CD14-positive monocyte (primary cell): ENCODE measurements around the gene TCP11. TPM values are rescaled to one million over a fixed set of nuclear protein-coding genes. Genes with fewer than 3 reads are reported as not detected.

Experiments used
- DNase-seq, 3 donors: peaks; one replicate each; pipeline ENCODE4 v3.0.0-alpha.2; 2011 to 2022
- H2AFZ ChIP-seq: 2 replicates; pipeline ENCODE4 v1.6.0; 2012; ENCODE audit warnings: mild to moderate bottlenecking, low read depth, low read length, inconsistent platforms; ENCODE audit not compliant: insufficient read depth, poor library complexity, severe bottlenecking
- H3K27ac ChIP-seq, 2 donors: 1 replicate in 1 of 2; 2 replicates in 1 of 2; pipeline ENCODE4 v1.5.1; 2012 to 2013; ENCODE audit warnings: low read length in 2 of 2, control low read depth in 1 of 2, inconsistent platforms in 1 of 2, low read depth in 1 of 2, mild to moderate bottlenecking in 1 of 2
- H3K27me3 ChIP-seq, 2 donors: one replicate each; pipeline versions ENCODE4 v1.6.0 to v1.6.1; 2011 to 2013; ENCODE audit warnings: low read length in 2 of 2; ENCODE audit not compliant: control insufficient read depth in 2 of 2, insufficient read depth in 2 of 2
- H3K36me3 ChIP-seq, 2 donors: replicated peaks in 1 of 2; 1 replicate in 1 of 2; 2 replicates in 1 of 2; pipeline versions ENCODE4 v1.5.1 to v1.6.1; 2012 to 2013; ENCODE audit warnings: low read length in 2 of 2, control low read depth in 1 of 2, inconsistent platforms in 1 of 2, mild to moderate bottlenecking in 1 of 2; ENCODE audit not compliant: insufficient read depth in 2 of 2, control insufficient read depth in 1 of 2
- H3K4me1 ChIP-seq, 2 donors: 1 replicate in 1 of 2; 2 replicates in 1 of 2; pipeline versions ENCODE4 v1.5.1 to v1.6.1; 2012 to 2013; ENCODE audit warnings: low read length in 2 of 2, control low read depth in 1 of 2, inconsistent platforms in 1 of 2, mild to moderate bottlenecking in 1 of 2, moderate library complexity in 1 of 2; ENCODE audit not compliant: insufficient read depth in 2 of 2, control insufficient read depth in 1 of 2
- H3K4me2 ChIP-seq: replicated peaks from 2 replicates; pipeline ENCODE3; 2012; ENCODE audit warnings: low read length, moderate library complexity, mild to moderate bottlenecking; ENCODE audit not compliant: poor library complexity, severe bottlenecking; ENCODE audit errors: extremely low read depth
- H3K4me3 ChIP-seq, 3 experiments: fragments of 200-600 bp in 1 of 3; sonication (generic) in 1 of 3; replicated peaks in 1 of 3; 1 replicate in 2 of 3; 2 replicates in 1 of 3; pipeline ENCODE4 v1.5.1; 2011 to 2013; ENCODE audit warnings: low read length in 3 of 3, mild to moderate bottlenecking in 3 of 3, control low read depth in 2 of 3, low read depth in 2 of 3, inconsistent platforms in 1 of 3, moderate library complexity in 1 of 3
- H3K79me2 ChIP-seq: 2 replicates; pipeline ENCODE4 v1.6.0; 2012; ENCODE audit warnings: mild to moderate bottlenecking, control low read depth, inconsistent platforms, low read length, moderate library complexity; ENCODE audit not compliant: insufficient read depth
- H3K9ac ChIP-seq: 2 replicates; pipeline ENCODE4 v1.6.0; 2017; ENCODE audit warnings: low read length, mild to moderate bottlenecking; ENCODE audit not compliant: insufficient read depth, poor library complexity, severe bottlenecking
- H3K9me3 ChIP-seq, 2 donors: replicated peaks in 1 of 2; 1 replicate in 1 of 2; 2 replicates in 1 of 2; pipeline versions ENCODE4 v1.5.1 to v1.6.1; 2012 to 2013; ENCODE audit warnings: low read length in 2 of 2, control low read depth in 1 of 2; ENCODE audit not compliant: control insufficient read depth in 1 of 2, insufficient read depth in 1 of 2
- H4K20me1 ChIP-seq: 2 replicates; pipeline ENCODE4 v1.6.0; 2012; ENCODE audit warnings: mild to moderate bottlenecking, low read length, control low read depth, moderate library complexity; ENCODE audit not compliant: insufficient read depth
- H3K27ac Mint-ChIP-seq, 7 donors: one replicate each; pipeline ENCODE4 v1.8.0; 2020; ENCODE audit warnings: mild to moderate bottlenecking in 7 of 7, mixed read lengths in 7 of 7, moderate library complexity in 6 of 7, inconsistent platforms in 2 of 7
- H3K27me3 Mint-ChIP-seq, 3 donors: one replicate each; pipeline ENCODE4 v1.8.0; 2021 to 2022; ENCODE audit warnings: low read depth in 3 of 3, mild to moderate bottlenecking in 3 of 3, mixed read lengths in 3 of 3, moderate library complexity in 3 of 3, inconsistent platforms in 1 of 3
- H3K36me3 Mint-ChIP-seq, 2 donors: one replicate each; pipeline ENCODE4 v1.8.0; 2020; ENCODE audit warnings: mixed read lengths in 2 of 2, inconsistent platforms in 1 of 2, mild to moderate bottlenecking in 1 of 2
- H3K4me1 Mint-ChIP-seq: one replicate; pipeline ENCODE4 v1.8.0; 2020; ENCODE audit warnings: mild to moderate bottlenecking, mixed read lengths
- H3K4me3 Mint-ChIP-seq, 2 donors: one replicate each; pipeline ENCODE4 v1.8.0; 2020; ENCODE audit warnings: mild to moderate bottlenecking in 2 of 2, mixed read lengths in 2 of 2, moderate library complexity in 1 of 2
- H3K9me3 Mint-ChIP-seq, 7 donors: one replicate each; pipeline ENCODE4 v1.8.0; 2020 to 2022; ENCODE audit warnings: mixed read lengths in 7 of 7, mild to moderate bottlenecking in 6 of 7, moderate library complexity in 6 of 7, inconsistent platforms in 2 of 7
- WGBS: methylation state at CpG from one replicate; pipeline ENCODE4 v1.1.5; 2013; ENCODE audit warnings: missing lambda C conversion rate; ENCODE audit not compliant: insufficient coverage; 5-methylcytosine and 5-hydroxymethylcytosine counted together
- intact Hi-C, 2 donors: fragments of 100-400 bp; cut with micrococcal nuclease; formaldehyde crosslinking; loops; one replicate each; pipeline versions ENCODE4 v1.15.0 to v1.15.1; 2023
- polyA plus RNA-seq, 3 donors: library from polyadenylated mRNA; depleted of rRNA in 1 of 3; unstranded in 2 of 3; stranded (reverse) in 1 of 3; fragments of 300-500 nt in 2 of 3; fragments of >200 nt in 1 of 3; fragmentation: Illumina TruSeq in 2 of 3; gene quantifications; 1 replicate in 2 of 3; 2 replicates in 1 of 3; pipeline ENCODE4 v1.2.3, GENCODE V29; 2012 to 2021
- TF ChIP-seq, protein P1 (sequence below): fragments of 200-600 bp; IDR thresholded peaks from one replicate; pipeline ENCODE4 v1.8.0; 2022; ENCODE audit warnings: antibody characterized with exemption, mild to moderate bottlenecking

TCP11 gene
- polyA plus RNA-seq, 3 donors, result not detected

DNA sequence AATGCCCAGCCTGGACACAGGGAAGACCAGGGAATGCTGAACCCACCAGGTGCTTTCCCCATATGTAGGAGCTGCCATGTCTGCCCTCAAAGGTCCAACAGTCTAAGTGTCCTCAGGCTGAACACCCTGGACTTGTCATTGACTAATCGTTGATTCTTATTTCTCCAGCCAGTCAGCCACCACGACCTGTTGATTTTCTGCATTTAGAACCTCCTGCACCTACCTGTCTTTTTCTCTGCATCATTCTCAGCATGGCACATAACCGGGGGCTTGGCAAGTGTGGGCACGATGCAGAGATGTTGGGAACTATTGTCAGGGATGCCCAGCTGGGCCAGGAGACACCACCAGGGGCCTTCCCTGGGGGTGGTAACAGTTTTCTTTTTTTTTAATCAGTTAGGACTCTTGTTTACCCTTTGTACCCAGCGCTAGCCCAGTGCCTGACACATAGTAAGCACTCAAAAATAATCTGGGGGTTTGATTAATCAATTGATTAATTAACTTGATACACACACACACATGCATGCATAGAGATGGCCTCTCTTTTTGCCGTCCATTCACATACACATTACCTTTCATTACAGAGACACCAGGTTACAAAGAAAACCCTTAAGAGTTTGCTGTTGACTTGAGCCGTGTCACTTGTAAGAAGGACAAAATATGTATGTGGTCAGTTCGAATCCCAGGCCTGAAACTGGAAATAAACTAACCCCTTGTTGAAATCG lies 43.6 kb upstream of the TCP11 start:
- no peaks in the 10 kb centered on the region for H3K9me3 ChIP-seq
- TF ChIP-seq, protein P1, sequence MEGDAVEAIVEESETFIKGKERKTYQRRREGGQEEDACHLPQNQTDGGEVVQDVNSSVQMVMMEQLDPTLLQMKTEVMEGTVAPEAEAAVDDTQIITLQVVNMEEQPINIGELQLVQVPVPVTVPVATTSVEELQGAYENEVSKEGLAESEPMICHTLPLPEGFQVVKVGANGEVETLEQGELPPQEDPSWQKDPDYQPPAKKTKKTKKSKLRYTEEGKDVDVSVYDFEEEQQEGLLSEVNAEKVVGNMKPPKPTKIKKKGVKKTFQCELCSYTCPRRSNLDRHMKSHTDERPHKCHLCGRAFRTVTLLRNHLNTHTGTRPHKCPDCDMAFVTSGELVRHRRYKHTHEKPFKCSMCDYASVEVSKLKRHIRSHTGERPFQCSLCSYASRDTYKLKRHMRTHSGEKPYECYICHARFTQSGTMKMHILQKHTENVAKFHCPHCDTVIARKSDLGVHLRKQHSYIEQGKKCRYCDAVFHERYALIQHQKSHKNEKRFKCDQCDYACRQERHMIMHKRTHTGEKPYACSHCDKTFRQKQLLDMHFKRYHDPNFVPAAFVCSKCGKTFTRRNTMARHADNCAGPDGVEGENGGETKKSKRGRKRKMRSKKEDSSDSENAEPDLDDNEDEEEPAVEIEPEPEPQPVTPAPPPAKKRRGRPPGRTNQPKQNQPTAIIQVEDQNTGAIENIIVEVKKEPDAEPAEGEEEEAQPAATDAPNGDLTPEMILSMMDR, result no peak
- Mint-ChIP-seq H3K9me3 (peaks cover 0 to 3% (median 0%) of the 10 kb centered on the region in 7 donors), H3K4me3 (no peak overlapping the region), H3K36me3 (no peaks in the 10 kb centered on the region), H3K27ac (no peak overlapping the region), H3K27me3 (peaks cover 10 to 27% (median 13%) of the 10 kb centered on the region in 3 donors), H3K4me1 (peaks cover 2% of the 10 kb centered on the region)
- no peak overlapping the region for H3K4me3 ChIP-seq
- no peaks in the 10 kb centered on the region for H3K36me3 ChIP-seq
- no peaks in the 10 kb centered on the region for H3K4me1 ChIP-seq
- DNase-seq, result no peak
- H2AFZ ChIP-seq, result no peak overlapping the region
- intact Hi-C loops, result no loop called here
- H3K79me2 ChIP-seq, result no peaks in the 10 kb centered on the region
- no peak overlapping the region for H3K9ac ChIP-seq
- no peaks in the 10 kb centered on the region for H4K20me1 ChIP-seq
- H3K4me2 ChIP-seq, result no peak overlapping the region
- no peak overlapping the region for H3K27ac ChIP-seq
- 32% methylated on average over 3 of the region's 9 CpGs for WGBS
- peaks cover 0 to 9% of the 10 kb centered on the region in 2 donors for H3K27me3 ChIP-seq

DNA sequence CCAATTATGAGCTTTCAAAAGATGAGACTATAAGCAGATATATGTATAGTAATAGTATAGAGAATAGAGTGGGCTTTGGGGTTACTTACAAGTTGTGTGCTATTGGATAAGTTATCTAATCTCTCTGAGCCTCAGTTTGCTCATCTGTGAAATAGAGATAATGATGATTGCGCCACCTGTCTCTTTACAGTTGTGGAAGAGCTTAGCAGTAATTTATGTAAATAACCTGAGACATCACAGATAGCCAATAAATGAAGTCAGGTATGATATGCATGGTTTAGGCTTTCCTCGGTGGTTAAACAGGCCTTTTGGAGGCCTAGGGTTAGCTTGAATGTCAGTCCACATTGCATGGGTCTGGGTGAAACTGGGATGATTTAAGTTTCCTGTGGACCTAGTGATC lies 42.8 kb upstream of the TCP11 start:
- Histone ChIP-seq H3K9ac (no peak overlapping the region), H4K20me1 (no peaks in the 10 kb centered on the region), H3K4me3 (no peak overlapping the region), H3K79me2 (no peaks in the 10 kb centered on the region), H3K4me1 (no peaks in the 10 kb centered on the region), H3K27me3 (peaks cover 0 to 9% of the 10 kb centered on the region in 2 donors), H3K27ac (no peak overlapping the region), H2AFZ (no peak overlapping the region), H3K9me3 (no peaks in the 10 kb centered on the region), H3K36me3 (no peaks in the 10 kb centered on the region), H3K4me2 (no peak overlapping the region)
- Mint-ChIP-seq H3K27ac (no peak overlapping the region), H3K27me3 (peaks cover 11 to 27% (median 13%) of the 10 kb centered on the region in 3 donors), H3K4me3 (no peak overlapping the region), H3K9me3 (peaks cover 0 to 3% (median 0%) of the 10 kb centered on the region in 7 donors), H3K4me1 (peaks cover 2% of the 10 kb centered on the region), H3K36me3 (no peaks in the 10 kb centered on the region)
- 100% methylated on average over 1 of the region's 2 CpGs for WGBS
- DNase-seq, result no peak
- intact Hi-C loops, result no loop called here
- TF ChIP-seq, protein P1, result no peak
